ENCODE measurements around the gene NPHP4. TPM values are rescaled to one million over a fixed set of nuclear protein-coding genes. Genes with fewer than 3 reads are reported as not detected.

NPHP4 gene
- polyA plus RNA-seq, 1 donor from 2014 or later, result 0.71 TPM

DNA sequence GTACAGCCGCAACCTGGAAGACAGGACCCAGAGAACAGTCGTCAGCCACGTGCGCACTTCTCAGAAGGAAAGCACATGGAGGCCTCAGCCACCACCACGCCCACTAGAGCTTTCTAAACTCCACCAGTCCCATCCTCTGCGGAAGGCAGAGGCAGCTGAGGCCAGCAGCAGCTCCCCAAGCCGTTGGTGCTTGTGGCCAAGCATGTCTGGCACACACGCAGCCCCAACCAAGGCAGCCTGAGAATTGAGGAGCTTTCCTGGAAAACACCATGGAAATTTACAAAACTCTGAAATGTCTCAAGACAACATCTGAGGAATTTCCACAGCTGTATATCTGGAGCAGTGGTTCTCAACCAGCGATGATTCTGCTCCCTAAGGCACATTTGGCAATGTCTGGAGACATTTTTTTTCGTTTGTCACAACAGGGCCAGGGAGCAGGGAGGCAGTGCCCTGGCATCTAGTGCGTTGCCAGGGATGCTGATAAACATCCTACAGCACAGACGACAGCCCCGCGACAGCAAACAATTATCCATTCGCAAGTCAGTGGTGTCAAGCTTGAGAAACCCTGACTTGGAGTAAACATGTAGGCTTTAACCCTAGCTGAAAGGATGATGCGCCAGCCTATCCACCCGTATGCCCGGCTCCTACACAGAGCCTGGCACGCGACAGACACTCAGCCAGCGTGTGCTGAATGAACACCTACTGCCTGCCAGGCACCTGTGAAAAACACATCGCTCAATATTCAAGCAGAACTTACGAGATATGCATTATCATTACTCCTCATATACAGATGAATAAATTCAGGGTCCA, 24.7 kb downstream of the NPHP4 start:
- Mint-ChIP-seq H3K27me3 (no peaks in the 10 kb centered on the region), H3K4me3 (no peak overlapping the region), H3K9me3 (no peaks in the 10 kb centered on the region), H3K27ac (no peak overlapping the region), H3K36me3 (peaks cover 19% of the 10 kb centered on the region), H3K4me1 (peaks cover 0 to 2% (median 0%) of the 10 kb centered on the region in 3 donors)

DNA sequence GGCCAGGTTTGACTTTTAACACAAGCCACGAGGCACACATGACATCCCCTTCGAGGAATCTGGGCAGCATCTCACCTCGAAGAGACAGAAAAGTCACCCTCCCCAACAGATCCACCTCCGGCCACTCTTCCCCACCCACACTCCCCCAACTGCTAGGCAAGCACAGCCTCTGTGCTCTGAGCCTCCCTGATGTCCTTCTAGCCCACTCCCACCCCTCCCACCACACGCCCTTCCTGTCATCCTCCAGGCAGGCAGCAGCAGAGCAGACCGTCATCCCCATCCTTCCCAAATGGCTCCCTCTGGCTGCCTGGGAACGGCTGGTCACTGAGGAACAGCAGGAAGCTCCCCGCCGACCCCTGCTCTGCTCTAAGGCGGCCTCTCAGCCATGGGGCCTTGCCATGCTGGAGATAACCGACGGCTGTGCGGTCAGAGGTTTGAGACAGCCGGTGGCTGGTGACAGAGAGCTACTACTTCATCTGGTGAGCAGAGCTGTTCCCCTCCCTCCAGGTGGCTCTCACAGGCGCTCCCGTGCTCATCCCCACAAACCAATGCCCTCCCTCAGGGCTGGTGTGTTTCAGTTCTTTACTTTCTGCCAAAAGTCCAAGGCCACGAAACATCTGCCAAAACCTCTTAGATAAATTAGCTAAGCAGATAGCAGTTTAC, 25.6 kb downstream of the NPHP4 start:
- H3K27ac Mint-ChIP-seq, result no peak overlapping the region
- H3K27me3 Mint-ChIP-seq, result no peaks in the 10 kb centered on the region
- peaks cover 19% of the 10 kb centered on the region for H3K36me3 Mint-ChIP-seq
- no peaks in the 10 kb centered on the region for H3K9me3 Mint-ChIP-seq
- H3K4me1 Mint-ChIP-seq, result peaks cover 0 to 2% (median 0%) of the 10 kb centered on the region in 3 donors
- no peak overlapping the region for H3K4me3 Mint-ChIP-seq

DNA sequence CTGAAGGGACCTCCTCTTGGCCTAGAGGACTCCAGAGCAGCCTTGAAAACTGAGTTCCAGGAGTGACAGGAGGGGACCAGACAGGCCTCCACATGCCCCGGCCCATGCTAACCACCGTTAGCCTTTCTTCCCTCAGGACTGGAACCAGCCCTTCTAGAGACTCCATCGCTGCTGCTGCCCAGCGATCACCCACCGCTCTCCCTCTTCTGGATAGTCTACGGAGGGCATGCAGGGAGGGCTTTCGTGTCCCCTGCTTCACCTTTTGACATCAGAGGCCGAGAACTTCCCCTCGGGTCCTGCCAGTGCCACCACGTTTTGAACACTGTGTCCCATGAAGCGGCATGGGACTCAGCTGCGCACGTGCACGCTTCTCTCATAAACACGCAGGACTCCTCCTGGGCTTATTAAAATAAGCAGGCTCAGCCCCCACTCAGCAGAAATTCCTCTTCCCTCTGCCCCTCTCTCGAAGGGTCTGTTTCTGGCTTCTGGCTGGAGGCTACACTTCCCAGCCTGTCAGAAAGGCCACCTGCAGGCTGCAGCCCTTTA, 26.6 kb downstream of the NPHP4 start:
- Mint-ChIP-seq H3K27ac (no peak overlapping the region), H3K27me3 (no peaks in the 10 kb centered on the region), H3K9me3 (no peaks in the 10 kb centered on the region), H3K36me3 (peaks cover 20% of the 10 kb centered on the region), H3K4me3 (no peak overlapping the region), H3K4me1 (peaks cover 0 to 2% (median 0%) of the 10 kb centered on the region in 3 donors)

DNA sequence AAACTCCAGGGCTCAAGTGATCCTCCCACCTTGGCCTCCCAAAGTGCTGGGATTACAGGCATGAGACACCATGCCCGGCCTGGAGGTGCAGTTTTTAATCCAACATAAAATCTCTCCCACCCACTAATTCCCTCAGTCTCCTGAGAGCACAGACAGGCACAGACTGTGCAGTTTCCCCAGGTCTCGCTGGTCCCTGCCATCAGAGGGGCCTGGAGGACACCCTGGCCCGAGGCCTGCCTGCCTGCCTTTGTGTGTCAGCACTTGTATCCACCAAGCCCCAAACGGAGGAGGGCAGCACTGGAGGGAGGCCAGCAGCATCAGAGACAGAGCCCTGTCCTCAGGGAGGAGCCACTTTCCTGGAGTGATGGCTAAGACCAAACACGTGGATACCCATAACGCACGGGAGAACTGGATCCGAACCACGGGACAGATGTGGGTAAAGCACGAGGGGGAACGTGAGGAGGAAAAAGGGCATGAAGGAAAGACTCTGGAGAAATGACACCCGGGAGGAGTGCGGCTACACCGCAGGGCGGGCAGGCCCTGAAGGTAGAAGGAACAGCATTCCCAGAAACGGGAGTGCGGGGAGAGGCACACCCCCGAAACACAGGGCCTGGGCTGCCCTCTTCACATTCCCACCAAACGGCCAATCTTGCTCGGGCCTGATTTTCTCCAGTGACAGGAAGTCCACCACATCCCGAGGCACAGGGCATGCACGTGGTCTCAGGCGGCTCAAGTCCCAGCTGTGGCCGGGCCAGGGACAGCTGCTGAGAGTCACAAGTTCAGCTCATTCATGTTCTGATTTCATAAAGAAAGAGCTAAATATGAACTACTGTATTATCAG, 29.7 kb downstream of the NPHP4 start:
- Mint-ChIP-seq H3K4me3 (no peak overlapping the region), H3K27ac (no peak overlapping the region), H3K36me3 (peaks cover 13% of the 10 kb centered on the region), H3K9me3 (no peaks in the 10 kb centered on the region), H3K4me1 (peaks cover 0 to 2% (median 0%) of the 10 kb centered on the region in 3 donors), H3K27me3 (no peaks in the 10 kb centered on the region)

DNA sequence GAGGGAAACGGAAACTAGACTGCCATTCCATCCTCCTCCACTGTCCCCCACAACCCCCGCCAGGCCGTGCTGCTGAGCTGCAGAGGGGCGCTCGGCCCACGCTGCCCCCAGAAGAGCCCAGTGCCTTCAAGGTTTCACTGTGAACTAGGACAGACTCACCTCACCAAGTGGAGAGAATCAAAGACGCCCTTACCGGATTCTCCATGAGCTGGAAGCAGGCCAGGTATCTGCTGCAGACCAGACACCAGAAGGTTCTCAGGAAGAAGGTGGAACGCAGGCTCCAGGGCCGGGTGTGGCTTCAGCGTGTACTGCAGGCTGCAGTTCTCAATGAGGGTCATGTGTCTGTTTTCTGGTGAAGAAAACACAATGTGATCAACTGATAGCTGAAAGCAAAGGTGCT, 30.6 kb downstream of the NPHP4 start:
- peaks cover 0 to 2% (median 0%) of the 10 kb centered on the region in 3 donors for H3K4me1 Mint-ChIP-seq
- H3K9me3 Mint-ChIP-seq, result no peaks in the 10 kb centered on the region
- H3K27me3 Mint-ChIP-seq, result no peaks in the 10 kb centered on the region
- H3K27ac Mint-ChIP-seq, result no peak overlapping the region
- no peak overlapping the region for H3K4me3 Mint-ChIP-seq
- H3K36me3 Mint-ChIP-seq, result peaks cover 12% of the 10 kb centered on the region

DNA sequence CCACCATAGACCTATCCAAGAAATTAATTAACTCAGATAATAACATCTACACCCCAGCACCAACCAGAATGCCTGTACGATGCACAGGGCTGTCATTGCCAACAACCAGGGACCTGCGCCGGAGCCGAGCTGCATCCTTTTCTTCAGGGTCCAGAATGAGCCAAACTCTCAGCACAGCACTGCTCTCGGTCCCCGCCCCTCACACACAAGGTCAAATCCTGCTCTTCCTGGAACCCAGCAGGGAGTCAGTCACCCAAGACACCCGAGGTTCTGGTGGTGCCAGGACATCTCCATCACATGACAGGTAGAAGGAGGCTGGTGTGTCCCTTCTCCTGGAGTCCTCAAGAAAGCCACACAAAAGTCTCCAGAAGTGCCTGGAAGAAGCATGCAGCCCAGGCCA, 31.9 kb downstream of the NPHP4 start:
- Mint-ChIP-seq H3K27me3 (no peaks in the 10 kb centered on the region), H3K4me3 (no peak overlapping the region), H3K27ac (no peak overlapping the region), H3K4me1 (peaks cover 0 to 6% (median 3%) of the 10 kb centered on the region in 3 donors), H3K36me3 (peaks cover 15% of the 10 kb centered on the region), H3K9me3 (no peaks in the 10 kb centered on the region)

DNA sequence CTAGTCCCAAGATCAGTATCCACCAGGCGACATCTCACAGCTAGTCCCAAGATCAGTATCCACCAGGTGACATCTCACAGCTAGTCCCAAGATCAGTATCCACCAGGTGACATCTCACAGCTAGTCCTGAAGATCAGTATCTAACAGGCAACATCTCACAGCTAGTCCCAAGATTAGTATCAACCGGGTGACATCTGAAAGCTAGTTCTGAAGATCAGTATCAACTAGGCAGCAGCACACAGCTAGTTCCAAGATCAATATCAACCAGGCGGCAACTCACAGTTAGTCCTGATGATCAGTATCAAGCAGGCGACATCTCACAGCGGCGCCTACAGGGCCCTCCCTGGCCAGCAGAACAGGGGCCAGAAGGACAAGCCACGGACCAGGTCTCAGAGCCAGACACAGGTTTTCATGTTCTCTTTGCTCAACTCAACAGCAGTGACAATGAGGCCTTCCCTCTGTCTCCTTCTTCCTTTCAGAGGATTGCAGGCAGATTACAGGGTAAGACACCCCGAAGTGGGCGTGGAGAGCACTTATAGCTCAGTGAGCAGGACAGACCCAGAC, 32.5 kb downstream of the NPHP4 start:
- no peaks in the 10 kb centered on the region for H3K9me3 Mint-ChIP-seq
- no peak overlapping the region for H3K4me3 Mint-ChIP-seq
- no peaks in the 10 kb centered on the region for H3K27me3 Mint-ChIP-seq
- H3K36me3 Mint-ChIP-seq, result peaks cover 16% of the 10 kb centered on the region
- H3K27ac Mint-ChIP-seq, result no peak overlapping the region
- H3K4me1 Mint-ChIP-seq, result peaks cover 6 to 12% (median 9%) of the 10 kb centered on the region in 3 donors

DNA sequence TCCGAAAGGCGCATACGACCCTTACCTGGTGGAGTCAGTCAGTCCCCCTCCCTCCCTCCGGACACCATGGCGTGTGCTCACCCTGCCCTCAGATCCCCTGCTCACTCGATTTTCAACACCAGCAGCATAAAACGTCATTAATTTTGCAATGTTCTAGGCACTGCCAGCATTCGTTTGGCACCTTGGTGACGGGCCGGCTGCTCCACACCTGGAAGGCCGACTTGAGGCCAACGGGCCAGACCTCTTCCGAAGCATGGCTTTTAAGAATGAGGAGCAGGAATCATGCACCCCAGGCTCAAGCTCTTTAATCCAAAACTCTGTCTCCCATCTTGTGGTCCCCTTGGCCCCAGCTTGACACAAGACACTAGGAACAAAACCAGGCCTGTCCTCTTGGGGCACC, 33.1 kb downstream of the NPHP4 start:
- Mint-ChIP-seq H3K36me3 (peaks cover 14% of the 10 kb centered on the region), H3K4me3 (no peak overlapping the region), H3K27ac (peak overlapping the region in 1 of 3 donors; percentile 14), H3K27me3 (no peaks in the 10 kb centered on the region), H3K4me1 (peaks cover 10 to 16% (median 14%) of the 10 kb centered on the region in 3 donors), H3K9me3 (no peaks in the 10 kb centered on the region)

DNA sequence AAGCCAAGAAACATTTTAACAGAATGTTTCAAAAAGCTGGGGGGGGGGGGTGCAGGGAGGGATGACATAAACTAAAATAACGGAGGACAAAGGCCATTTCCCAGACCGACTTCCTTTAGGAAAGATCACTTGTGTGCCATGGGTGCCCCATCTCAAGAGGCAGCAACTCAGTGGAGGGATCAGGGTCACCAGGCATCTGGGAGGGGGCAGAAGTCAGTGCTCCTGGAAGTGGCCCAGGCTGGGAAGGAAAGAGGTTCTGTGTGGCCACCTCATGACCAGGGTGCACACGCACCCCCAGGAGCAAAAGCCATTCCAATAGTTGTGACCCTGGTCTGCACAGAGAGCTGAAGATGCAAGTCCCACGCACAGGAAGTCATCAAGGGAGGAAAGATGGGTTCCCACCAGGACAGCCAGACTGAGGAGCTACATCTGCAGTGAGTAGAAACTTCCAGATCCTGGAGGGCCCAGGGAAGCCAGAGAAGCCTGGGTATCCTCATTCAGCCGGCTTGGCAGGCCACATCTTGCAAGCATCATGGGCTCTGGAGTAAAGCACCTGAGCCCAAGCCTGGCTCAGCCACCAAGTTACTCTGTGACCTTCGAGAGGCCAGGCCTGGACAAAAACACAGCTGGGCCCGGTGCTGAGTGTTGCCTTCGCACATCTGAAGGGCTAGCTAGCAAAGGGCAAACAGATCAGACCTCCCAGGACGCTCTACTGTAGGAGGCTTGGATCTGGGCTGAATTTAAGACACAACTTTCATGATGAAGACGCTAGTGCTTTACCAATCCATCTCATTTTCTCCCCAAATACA, 36.0 kb downstream of the NPHP4 start:
- Mint-ChIP-seq H3K9me3 (no peaks in the 10 kb centered on the region), H3K4me3 (no peak overlapping the region), H3K36me3 (peaks cover 10% of the 10 kb centered on the region), H3K4me1 (peaks cover 10 to 14% (median 14%) of the 10 kb centered on the region in 3 donors), H3K27ac (no peak overlapping the region), H3K27me3 (peaks cover 1% of the 10 kb centered on the region)

DNA sequence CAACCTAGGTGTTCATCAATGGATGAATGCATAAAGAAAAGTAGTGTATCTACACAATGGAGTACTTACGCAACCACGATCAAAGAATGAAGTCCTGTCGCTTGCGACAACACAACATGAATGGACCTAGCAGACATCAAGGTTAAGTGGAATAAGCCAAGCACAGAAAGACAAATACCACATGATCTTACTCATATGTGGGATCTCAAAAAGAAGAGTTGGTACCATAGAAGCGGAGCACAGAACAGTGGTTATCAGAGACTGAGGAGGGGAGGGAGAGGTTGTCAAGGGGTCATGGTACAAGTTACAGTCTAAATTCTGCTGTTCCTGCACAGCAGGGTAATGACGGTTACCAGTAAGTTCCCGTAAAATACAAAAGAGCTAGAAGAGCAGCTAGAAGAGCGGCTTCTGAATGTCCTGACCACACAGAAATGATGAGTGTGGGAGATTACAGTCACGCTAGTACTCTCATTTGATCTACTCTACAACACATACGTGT, 36.7 kb downstream of the NPHP4 start:
- Mint-ChIP-seq H3K9me3 (no peaks in the 10 kb centered on the region), H3K4me1 (peaks cover 14 to 15% (median 14%) of the 10 kb centered on the region in 3 donors), H3K4me3 (no peak overlapping the region), H3K27ac (no peak overlapping the region), H3K36me3 (peaks cover 5% of the 10 kb centered on the region), H3K27me3 (peaks cover 1% of the 10 kb centered on the region)

DNA sequence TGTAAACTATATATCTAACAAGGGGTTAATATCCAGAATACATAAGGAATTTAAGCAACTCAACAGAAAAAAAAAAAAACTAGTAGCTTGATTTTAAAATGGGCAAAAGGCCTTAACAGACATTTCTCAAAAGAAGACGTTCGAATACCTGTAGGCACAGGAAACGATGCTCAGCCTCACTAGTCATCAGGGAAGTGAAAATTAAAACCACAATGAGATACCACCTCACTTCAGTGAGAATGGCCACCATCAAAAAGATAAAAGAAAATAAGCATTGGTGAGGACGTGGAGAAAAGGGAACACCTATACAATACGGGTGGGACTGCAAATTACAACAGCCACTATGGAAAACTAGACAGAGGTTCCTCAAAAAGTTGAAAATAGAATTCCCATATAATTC, 37.3 kb downstream of the NPHP4 start:
- Mint-ChIP-seq H3K27ac (no peak overlapping the region), H3K36me3 (peaks cover 5% of the 10 kb centered on the region)

DNA sequence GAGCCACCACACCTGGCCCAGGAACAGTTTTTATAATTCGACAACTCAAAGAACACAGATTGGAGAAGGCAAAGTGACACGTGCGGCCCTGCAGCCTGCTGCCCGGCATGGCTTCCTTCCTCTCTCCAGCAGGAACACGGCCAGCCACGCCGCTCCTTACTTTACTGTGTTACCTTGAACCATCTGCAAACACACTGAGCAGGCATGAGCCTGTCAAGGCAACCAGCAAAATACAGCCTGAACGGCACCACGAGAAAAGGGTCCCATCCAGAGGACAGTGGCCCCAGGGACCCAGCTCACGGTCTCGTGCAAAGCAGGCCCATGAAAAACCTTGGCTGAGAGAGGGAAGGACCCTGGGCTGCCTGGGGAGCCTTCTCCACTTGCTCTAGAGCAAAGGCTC, 38.8 kb downstream of the NPHP4 start:
- peaks cover 10% of the 10 kb centered on the region for H3K36me3 Mint-ChIP-seq
- H3K9me3 Mint-ChIP-seq, result no peaks in the 10 kb centered on the region
- H3K4me3 Mint-ChIP-seq, result no peak overlapping the region
- H3K27ac Mint-ChIP-seq, result no peak overlapping the region
- peaks cover 14 to 15% (median 14%) of the 10 kb centered on the region in 3 donors for H3K4me1 Mint-ChIP-seq
- H3K27me3 Mint-ChIP-seq, result peaks cover 1% of the 10 kb centered on the region

More for the DNA sequence above, 37.3 kb downstream of the NPHP4 start:
- H3K4me1 Mint-ChIP-seq, result peaks cover 14 to 15% (median 14%) of the 10 kb centered on the region in 3 donors
- no peaks in the 10 kb centered on the region for H3K9me3 Mint-ChIP-seq
- peak overlapping the region in 1 of 4 donors; percentile 15 for H3K4me3 Mint-ChIP-seq
- H3K27me3 Mint-ChIP-seq, result peaks cover 1% of the 10 kb centered on the region

DNA sequence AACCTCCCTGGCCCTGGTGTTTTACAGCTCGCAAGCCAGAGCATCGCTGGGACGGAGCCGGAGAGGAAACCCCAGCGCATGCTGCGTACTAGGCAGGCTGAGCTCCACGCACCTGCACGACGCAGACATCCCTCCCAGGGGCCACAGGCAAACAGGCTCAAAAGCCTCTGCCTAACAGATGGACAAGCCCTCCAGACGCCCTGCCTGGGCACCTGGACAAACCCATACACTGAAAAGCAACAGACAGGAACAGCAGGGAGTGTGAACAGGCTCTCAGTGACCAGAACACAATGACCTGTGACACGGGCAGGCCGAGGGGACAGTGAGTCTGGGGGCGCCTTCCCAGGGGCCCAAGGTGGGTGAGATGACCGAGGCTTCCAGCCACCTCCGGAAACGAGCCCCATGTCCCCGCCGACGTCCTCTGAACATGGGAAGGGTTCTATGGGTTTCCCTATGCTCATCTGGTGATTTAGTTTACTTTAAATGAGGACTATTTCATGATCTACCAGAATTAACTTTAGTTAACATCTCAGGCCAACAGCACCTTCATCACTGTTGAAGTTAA, 40.3 kb downstream of the NPHP4 start:
- Mint-ChIP-seq H3K27me3 (peaks cover 1% of the 10 kb centered on the region), H3K9me3 (no peaks in the 10 kb centered on the region), H3K4me3 (no peak overlapping the region), H3K4me1 (peaks cover 14 to 15% (median 14%) of the 10 kb centered on the region in 3 donors), H3K27ac (no peak overlapping the region), H3K36me3 (peaks cover 10% of the 10 kb centered on the region)

Data from IgD-negative memory B cell (primary cell).